Coronary artery (tissue), 2 donors: ENCODE measurements around the gene GUCA2A.

Source experiments
- DNase-seq: peaks from one replicate; pipeline ENCODE4 v3.0.0-alpha.2; 2017; ENCODE audit warnings: low spot score
- H3K27ac ChIP-seq, 2 donors: fragments of 200-600 bp; sonication (generic); one replicate each; pipeline ENCODE4 v1.5.1; 2016 to 2019
- H3K4me3 ChIP-seq: fragments of 200-600 bp; sonication (generic); 2 replicates; pipeline ENCODE4 v1.5.1; 2016; ENCODE audit warnings: mild to moderate bottlenecking, moderate library complexity
- CTCF ChIP-seq: fragments of 200-600 bp; sonication (generic); IDR thresholded peaks from one replicate; pipeline ENCODE4 v1.5.1; 2019; ENCODE audit warnings: antibody characterized with exemption

Gene GUCA2A

GRCh38 chr1:42130061-42130660 lies 34.4 kb downstream of the GUCA2A start:
- no peak for TF ChIP-seq CTCF

GRCh38 chr1:42128964-42129363 lies 35.6 kb downstream of the GUCA2A start:
- H3K27ac ChIP-seq, result no peak overlapping the region
- no peak overlapping the region for H3K4me3 ChIP-seq
- TF ChIP-seq CTCF, result no peak
- no peak for DNase-seq

More at GRCh38 chr1:42130061-42130660, 34.4 kb downstream of the GUCA2A start:
- DNase-seq, result no peak
- Histone ChIP-seq H3K4me3 (no peak overlapping the region), H3K27ac (no peak overlapping the region)

GRCh38 chr1:42128499-42128898 lies 36.0 kb downstream of the GUCA2A start:
- Histone ChIP-seq H3K4me3 (no peak overlapping the region), H3K27ac (no peak overlapping the region)
- TF ChIP-seq CTCF, result no peak
- DNase-seq, result no peak

GRCh38 chr1:42127767-42128166 lies 36.8 kb downstream of the GUCA2A start:
- no peak for TF ChIP-seq CTCF
- H3K27ac ChIP-seq, result no peak overlapping the region
- no peak for DNase-seq
- H3K4me3 ChIP-seq, result no peak overlapping the region

- H3K27ac ChIP-seq, result no peak overlapping the region
- DNase-seq, result no peak
- H3K4me3 ChIP-seq, result no peak overlapping the region
- no peak for TF ChIP-seq CTCF
Observed at GRCh38 chr1:42125552-42125951, 39.0 kb downstream of the GUCA2A start.

GRCh38 chr1:42122408-42122807 lies 42.1 kb downstream of the GUCA2A start:
- Histone ChIP-seq H3K27ac (no peak overlapping the region), H3K4me3 (no peak overlapping the region)
- no peak for DNase-seq
- no peak for TF ChIP-seq CTCF

GRCh38 chr1:42118125-42118524 lies 46.4 kb downstream of the GUCA2A start:
- TF ChIP-seq CTCF, result no peak
- Histone ChIP-seq H3K27ac (no peak overlapping the region), H3K4me3 (no peak overlapping the region)
- DNase-seq, result no peak
